Sigmoid colon (tissue), 7 donors: ENCODE data around the gene PIAS1. TPM values are rescaled to one million over a fixed set of nuclear protein-coding genes. Genes with fewer than 3 reads are reported as not detected.

Source experiments
- DNase-seq: peaks from one replicate; pipeline ENCODE4 v3.0.0-alpha.2; 2019
- H3K27ac ChIP-seq, 4 donors: fragments of 200-600 bp; sonication (generic); one replicate each; pipeline ENCODE4 v1.5.1; 2016 to 2019; ENCODE audit warnings: mild to moderate bottlenecking in 1 of 4
- H3K27me3 ChIP-seq, 3 donors: fragments of 200-600 bp; sonication (generic); one replicate each; pipeline ENCODE4 v1.5.1; 2019; ENCODE audit warnings: mild to moderate bottlenecking in 1 of 3
- H3K36me3 ChIP-seq, 4 donors: fragments of 200-600 bp; sonication (generic); one replicate each; pipeline ENCODE4 v1.5.1; 2016 to 2019
- H3K4me1 ChIP-seq, 4 donors: fragments of 200-600 bp; sonication (generic); one replicate each; pipeline ENCODE4 v1.5.1; 2017 to 2019
- H3K4me3 ChIP-seq, 4 donors: fragments of 200-600 bp; sonication (generic); one replicate each; pipeline ENCODE4 v1.5.1; 2017 to 2019; ENCODE audit warnings: mild to moderate bottlenecking in 2 of 4, moderate library complexity in 1 of 4
- H3K9me3 ChIP-seq, 4 donors: fragments of 200-600 bp in 3 of 4; sonication (generic) in 3 of 4; one replicate each; pipeline versions ENCODE4 v1.5.1 to v1.6.1; 2013 to 2019
- CTCF ChIP-seq, 4 experiments: fragments of 450-650 bp in 3 of 4; fragments of 200-600 bp in 1 of 4; IDR thresholded peaks; one replicate each; pipeline ENCODE4 v1.5.1; 2016 to 2019; ENCODE audit warnings: antibody characterized with exemption in 4 of 4, mild to moderate bottlenecking in 3 of 4, moderate library complexity in 2 of 4
- EP300 ChIP-seq, 4 donors: sonication (generic); formaldehyde crosslinking; IDR thresholded peaks; one replicate each; pipeline ENCODE4 v1.6.1; 2017; ENCODE audit warnings: antibody characterized with exemption in 4 of 4
- POLR2A ChIP-seq, 2 donors: fragments of 450-650 bp; IDR thresholded peaks; one replicate each; pipeline ENCODE4 v1.6.1; 2016; ENCODE audit warnings: antibody characterized with exemption in 2 of 2, mild to moderate bottlenecking in 2 of 2, moderate library complexity in 2 of 2
- POLR2AphosphoS5 ChIP-seq, 4 donors: sonication (generic); formaldehyde crosslinking; IDR thresholded peaks; one replicate each; pipeline ENCODE4 v1.6.1; 2017; ENCODE audit warnings: antibody characterized with exemption in 4 of 4
- WGBS, 2 donors: extraction: QIAGEN DNeasy Blood & Tissue Kit; methylation state at CpG; one replicate each; pipeline ENCODE4 v1.1.7; 2013; 5-methylcytosine and 5-hydroxymethylcytosine counted together
- intact Hi-C: fragments of 100-400 bp; cut with DNase I; formaldehyde crosslinking; loops from one replicate; pipeline ENCODE4 v1.15.1; 2023
- polyA plus RNA-seq, 3 donors: library from polyadenylated mRNA; stranded (reverse); fragments of 200-250 nt; gene quantifications; one replicate each; pipeline ENCODE4 v1.2.3, GENCODE V29; 2013
- total RNA-seq, 4 donors: library from RNA; depleted of rRNA; stranded (reverse); fragments of >200 nt; gene quantifications; one replicate each; pipeline ENCODE4 v1.1.0, GENCODE V29; 2016
- donor health status: healthy with polysubstance abuse.
- donor health status: Bipolar disorder and iron deficiency.
- donor health status: healthy.

Gene PIAS1
- total and polyA plus RNA-seq, 7 donors = 7.2 to 75.4 (median 55.9) TPM

GRCh38 chr15:68152342-68152741 lies 98.2 kb downstream of the PIAS1 start:
- H3K4me1 ChIP-seq = peaks cover 0 to 43% (median 27%) of the 10 kb centered on the region in 4 donors
- TF ChIP-seq CTCF (IDR thresholded peaks at IDR 0.05) (no peak), EP300 (IDR thresholded peaks at IDR 0.05) (no peak), POLR2AphosphoS5 (IDR thresholded peaks at IDR 0.05) (no peak), POLR2A (IDR thresholded peaks at IDR 0.05) (no peak)
- H3K9me3 ChIP-seq = no peaks in the 10 kb centered on the region
- intact Hi-C loops = loop anchor here (5.0 kb wide), 1 partner anchor 235 kb away; no protein-coding TSS in a partner anchor
- no peaks in the 10 kb centered on the region for H3K27me3 ChIP-seq
- no peak for DNase-seq
- peaks cover 0 to 25% (median 3%) of the 10 kb centered on the region in 4 donors for H3K36me3 ChIP-seq
- WGBS, 2 donors = 97 to 98% methylated on average over 2 of the region's 2 CpGs
- no peak overlapping the region for H3K27ac ChIP-seq
- no peak overlapping the region for H3K4me3 ChIP-seq

DNA sequence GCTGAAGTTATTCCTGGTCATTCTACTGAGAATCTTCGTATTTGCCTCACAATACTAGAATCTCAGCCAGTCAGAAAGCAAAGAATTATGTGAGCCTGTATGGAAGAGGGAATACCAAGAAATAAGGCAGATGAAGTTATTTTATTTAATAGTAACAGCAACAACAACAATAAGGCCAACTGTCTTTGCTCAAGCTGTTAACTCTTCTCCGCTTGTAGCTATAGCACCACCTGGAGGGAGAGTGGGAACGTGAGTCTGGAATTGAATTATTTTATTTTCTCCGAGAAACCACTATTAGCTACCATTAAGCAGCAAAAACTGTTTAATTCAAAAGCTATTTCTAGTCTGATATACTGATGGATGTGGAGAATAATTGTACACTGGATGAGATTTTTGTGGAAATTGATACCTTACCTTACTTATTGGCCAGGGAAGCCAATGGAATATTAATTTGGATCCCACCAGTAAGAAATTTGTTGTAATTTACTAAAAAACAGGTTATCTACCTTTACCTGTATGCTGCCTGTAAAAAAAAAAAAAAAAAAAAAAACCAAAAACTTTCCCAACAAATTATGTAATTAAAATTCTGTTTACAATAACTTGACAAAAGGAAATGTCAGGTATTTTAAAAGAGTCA lies 100.9 kb downstream of the PIAS1 start:
- Histone ChIP-seq H3K4me1 (peaks cover 0 to 63% (median 42%) of the 10 kb centered on the region in 4 donors), H3K4me3 (no peak overlapping the region), H3K36me3 (peaks cover 0 to 22% (median 3%) of the 10 kb centered on the region in 4 donors), H3K27ac (peak overlapping the region in 3 of 4 donors; percentile 8 to 81 (median 25)), H3K9me3 (no peaks in the 10 kb centered on the region), H3K27me3 (no peaks in the 10 kb centered on the region)
- TF ChIP-seq POLR2A (IDR thresholded peaks at IDR 0.05) = no peak
- TF ChIP-seq POLR2AphosphoS5 (IDR thresholded peaks at IDR 0.05) = peak; percentile 13 to 61 (median 42)
- TF ChIP-seq EP300 (IDR thresholded peaks at IDR 0.05) = no peak
- TF ChIP-seq CTCF (IDR thresholded peaks at IDR 0.05) = peak; percentile 61 to 76 (median 73)
- intact Hi-C loops = loop anchor here (2.0 to 5.0 kb wide), 3 partner anchors 100 to 292 kb away; partner anchors contain the start of gene PIAS1
- no peak for DNase-seq
- WGBS, 2 donors = 31 to 55% methylated on average over 4 of the region's 4 CpGs

DNA sequence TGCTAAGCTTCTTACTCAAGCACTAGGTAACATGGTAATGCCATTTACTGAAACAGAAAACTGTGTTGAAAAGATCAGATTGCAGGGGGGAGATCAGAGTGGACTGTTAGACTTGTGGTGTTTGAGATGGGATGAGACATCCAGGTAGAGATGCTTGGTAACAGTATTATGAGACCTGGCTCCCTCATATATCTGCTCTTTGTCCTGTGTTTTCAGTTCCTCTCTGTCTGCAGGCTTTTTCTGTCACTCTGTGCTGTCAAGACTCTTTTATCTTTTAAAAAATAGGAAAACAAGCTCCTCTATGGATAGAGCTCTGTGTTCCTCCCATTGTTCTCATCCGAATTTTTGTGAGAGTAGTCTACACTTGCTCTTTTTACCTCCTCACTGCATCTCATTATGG lies 103.0 kb downstream of the PIAS1 start:
- TF ChIP-seq POLR2AphosphoS5 (IDR thresholded peaks at IDR 0.05) (no peak), POLR2A (IDR thresholded peaks at IDR 0.05) (no peak), EP300 (IDR thresholded peaks at IDR 0.05) (no peak), CTCF (IDR thresholded peaks at IDR 0.05) (no peak)
- WGBS, 2 donors = 0 to 57% methylated on average over 1 of the region's 1 CpG
- H3K27ac ChIP-seq = peak overlapping the region in 3 of 4 donors; percentile 62 to 81 (median 65)
- DNase-seq = no peak
- H3K9me3 ChIP-seq = no peaks in the 10 kb centered on the region
- intact Hi-C loops = no loop called here
- H3K4me3 ChIP-seq = no peak overlapping the region
- no peaks in the 10 kb centered on the region for H3K27me3 ChIP-seq
- H3K4me1 ChIP-seq = peaks cover 0 to 51% (median 42%) of the 10 kb centered on the region in 4 donors
- H3K36me3 ChIP-seq = peaks cover 0 to 32% (median 5%) of the 10 kb centered on the region in 4 donors

DNA sequence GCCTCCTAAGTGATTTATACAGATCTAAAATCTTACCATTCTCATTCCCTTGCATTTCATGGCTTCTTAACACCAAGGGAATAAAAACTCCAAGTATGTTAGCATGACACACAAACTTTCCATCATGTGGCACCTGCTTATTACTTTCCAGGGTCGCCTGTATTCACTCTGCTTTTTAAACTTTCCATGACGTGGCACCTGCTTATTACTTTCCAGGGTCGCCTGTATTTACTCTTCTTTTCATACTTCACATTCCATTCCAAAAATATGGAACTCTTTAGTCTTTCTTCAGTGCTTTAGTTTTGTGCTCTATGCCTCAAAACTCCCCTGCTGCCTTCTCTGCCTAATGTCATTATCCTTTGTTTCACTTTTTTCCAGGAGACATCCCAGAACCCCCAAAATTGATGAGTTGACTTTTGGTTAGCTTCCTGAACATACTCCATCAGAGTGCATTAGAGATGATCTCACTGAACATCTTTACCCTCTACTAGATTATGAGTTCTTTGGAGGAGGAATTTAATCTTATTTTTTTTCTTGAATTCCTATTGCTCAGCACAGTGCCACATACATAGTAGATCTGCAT lies 104.0 kb downstream of the PIAS1 start:
- peak in 1 of 4 donors; percentile 13 for TF ChIP-seq POLR2AphosphoS5 (IDR thresholded peaks at IDR 0.05)
- no peak for TF ChIP-seq CTCF (IDR thresholded peaks at IDR 0.05)
- TF ChIP-seq EP300 (IDR thresholded peaks at IDR 0.05) = peak in 1 of 4 donors; percentile 3
- no peak for TF ChIP-seq POLR2A (IDR thresholded peaks at IDR 0.05)
- Histone ChIP-seq H3K36me3 (peaks cover 0 to 41% (median 5%) of the 10 kb centered on the region in 4 donors), H3K9me3 (no peaks in the 10 kb centered on the region), H3K4me3 (no peak overlapping the region), H3K27me3 (no peaks in the 10 kb centered on the region), H3K4me1 (peaks cover 0 to 51% (median 40%) of the 10 kb centered on the region in 4 donors), H3K27ac (peak overlapping the region in 3 of 4 donors; percentile 62 to 81 (median 65))
- no peak for DNase-seq
- intact Hi-C loops = no loop called here
- 68 to 75% methylated on average over 3 of the region's 3 CpGs for WGBS, 2 donors
